Esophagus (tissue), 2 donors: ENCODE measurements around the gene NOVA1. TPM values are rescaled to one million over a fixed set of nuclear protein-coding genes. Genes with fewer than 3 reads are reported as not detected.

Source experiments
- H3K27ac ChIP-seq, 2 donors: one replicate each; pipeline ENCODE4 v1.5.1; 2013; ENCODE audit warnings: low read depth in 2 of 2, mild to moderate bottlenecking in 2 of 2, inconsistent platforms in 1 of 2, low read length in 1 of 2, moderate library complexity in 1 of 2
- H3K27me3 ChIP-seq, 2 donors: one replicate each; pipeline ENCODE4 v1.6.1; 2013; ENCODE audit warnings: low read length in 2 of 2, control low read depth in 1 of 2, mild to moderate bottlenecking in 1 of 2; ENCODE audit not compliant: insufficient read depth in 2 of 2, control insufficient read depth in 1 of 2
- H3K36me3 ChIP-seq, 2 donors: one replicate each; pipeline ENCODE4 v1.6.1; 2013; ENCODE audit warnings: low read length in 1 of 2; ENCODE audit not compliant: control insufficient read depth in 2 of 2, insufficient read depth in 2 of 2
- H3K4me1 ChIP-seq, 2 donors: one replicate each; pipeline ENCODE4 v1.6.1; 2013; ENCODE audit warnings: low read length in 1 of 2; ENCODE audit not compliant: control insufficient read depth in 2 of 2, insufficient read depth in 2 of 2
- H3K4me3 ChIP-seq, 2 donors: one replicate each; pipeline ENCODE4 v1.5.1; 2013; ENCODE audit warnings: low read length in 2 of 2, mild to moderate bottlenecking in 2 of 2, low read depth in 1 of 2, moderate library complexity in 1 of 2
- H3K9me3 ChIP-seq, 2 donors: one replicate each; pipeline ENCODE4 v1.6.1; 2013; ENCODE audit warnings: mild to moderate bottlenecking in 2 of 2, low read depth in 1 of 2, low read length in 1 of 2, moderate library complexity in 1 of 2; ENCODE audit not compliant: control insufficient read depth in 2 of 2, insufficient read depth in 1 of 2
- WGBS, 2 donors: extraction: QIAGEN DNeasy Blood & Tissue Kit; methylation state at CpG; one replicate each; pipeline ENCODE4 v1.1.7; 2013; 5-methylcytosine and 5-hydroxymethylcytosine counted together
- polyA plus RNA-seq, 2 donors: library from polyadenylated mRNA; stranded (reverse); fragments of 200-250 nt; gene quantifications; one replicate each; pipeline ENCODE4 v1.2.3, GENCODE V29; 2013
- donor health status: healthy with polysubstance abuse.
- donor health status: Bipolar disorder and iron deficiency.

The NOVA1 gene
- polyA plus RNA-seq, 2 donors: 0.60 to 1.4 TPM

GRCh38 chr14:26401179-26401968, 196.5 kb downstream of the NOVA1 start:
- Histone ChIP-seq H3K27ac (no peak overlapping the region), H3K27me3 (no peaks in the 10 kb centered on the region), H3K36me3 (no peaks in the 10 kb centered on the region), H3K9me3 (no peaks in the 10 kb centered on the region), H3K4me1 (no peaks in the 10 kb centered on the region), H3K4me3 (no peak overlapping the region)
- 27 to 42% methylated on average over 11 of the region's 11 CpGs for WGBS, 2 donors

GRCh38 chr14:26400373-26400772, 197.5 kb downstream of the NOVA1 start:
- Histone ChIP-seq H3K36me3 (no peaks in the 10 kb centered on the region), H3K9me3 (no peaks in the 10 kb centered on the region), H3K4me3 (no peak overlapping the region), H3K27ac (no peak overlapping the region), H3K27me3 (no peaks in the 10 kb centered on the region), H3K4me1 (no peaks in the 10 kb centered on the region)
- 81 to 82% methylated on average over 1 of the region's 1 CpG for WGBS, 2 donors

- no peak overlapping the region for H3K4me3 ChIP-seq
- H3K4me1 ChIP-seq: no peaks in the 10 kb centered on the region
- no peaks in the 10 kb centered on the region for H3K27me3 ChIP-seq
- H3K27ac ChIP-seq: no peak overlapping the region
- H3K36me3 ChIP-seq: no peaks in the 10 kb centered on the region
- no peaks in the 10 kb centered on the region for H3K9me3 ChIP-seq
These were observed 199.2 kb downstream of the NOVA1 start for GRCh38 chr14:26398616-26399015.
